HepG2 (cell line): ENCODE results near the gene HSF2BP.

Experiments
- CREB1 ChIP-seq, 2 experiments: fragments of 450-650 bp in 1 of 2; IDR thresholded peaks; 2 replicates each; pipeline ENCODE4 v1.6.1; 2016 to 2017; ENCODE audit warnings: control low read depth in 1 of 2, mild to moderate bottlenecking in 1 of 2, missing compliant biosample characterization in 1 of 2, missing genetic modification characterization in 1 of 2
- TP53 ChIP-seq: sonication (generic); formaldehyde crosslinking; conservative IDR thresholded peaks from 2 replicates; pipeline ENCODE4 v1.4.0; 2020; ENCODE audit warnings: missing genetic modification reagents

- no peak for TF ChIP-seq CREB1 (IDR thresholded peaks at IDR 0.05)
- TF ChIP-seq CREB1 (CRISPR knock-in tag; IDR thresholded peaks at IDR 0.05), result no peak
- TF ChIP-seq TP53 (CRISPR knock-in tag), result no peak
These were observed 16.6 kb upstream of the HSF2BP start for GRCh38 chr21:43675871-43676270.
